Kidney (tissue), 14 donors: ENCODE measurements around the gene MPC2. TPM values are rescaled to one million over a fixed set of nuclear protein-coding genes. Genes with fewer than 3 reads are reported as not detected.

Source experiments
- DNase-seq, 5 donors: peaks; one replicate each; pipeline ENCODE4 v3.0.0-alpha.2; 2013 to 2020
- FAIRE-seq: peaks from 2 replicates; lab custom pipeline; 2012; peaks lifted over from hg19 to GRCh38; lab: Jason Lieb, UNC
- H3K27ac ChIP-seq, 2 donors: one replicate each; pipeline ENCODE4 v1.7.0; 2013; ENCODE audit warnings: low read depth in 2 of 2, low read length in 2 of 2, inconsistent platforms in 1 of 2
- H3K27me3 ChIP-seq: one replicate; pipeline ENCODE4 v1.7.1; 2013; ENCODE audit warnings: low read length, inconsistent platforms; ENCODE audit not compliant: control insufficient read depth, insufficient read depth
- H3K36me3 ChIP-seq, 3 donors: one replicate each; pipeline versions ENCODE4 v1.7.0 to v1.7.1; 2013; ENCODE audit warnings: low read length in 3 of 3, control low read depth in 1 of 3, inconsistent platforms in 1 of 3; ENCODE audit not compliant: insufficient read depth in 3 of 3, control insufficient read depth in 2 of 3
- H3K4me1 ChIP-seq, 3 donors: one replicate each; pipeline versions ENCODE4 v1.7.0 to v1.7.1; 2013; ENCODE audit warnings: low read length in 3 of 3, inconsistent platforms in 1 of 3, low read depth in 1 of 3; ENCODE audit not compliant: control insufficient read depth in 2 of 3, insufficient read depth in 2 of 3
- H3K4me3 ChIP-seq, 3 donors: one replicate each; pipeline versions ENCODE4 v1.7.0 to v1.8.1; 2013; ENCODE audit warnings: low read length in 3 of 3, control low read depth in 1 of 3, inconsistent platforms in 1 of 3
- H3K9ac ChIP-seq, 3 donors: one replicate each; pipeline versions ENCODE4 v1.7.0 to v1.7.1; 2013; ENCODE audit warnings: low read length in 3 of 3, control low read depth in 1 of 3, inconsistent platforms in 1 of 3
- H3K9me3 ChIP-seq, 3 donors: one replicate each; pipeline versions ENCODE4 v1.7.0 to v1.7.1; 2013; ENCODE audit warnings: low read length in 3 of 3, control low read depth in 1 of 3, inconsistent platforms in 1 of 3; ENCODE audit not compliant: control insufficient read depth in 2 of 3, insufficient read depth in 1 of 3
- intact Hi-C: fragments of 100-400 bp; cut with DNase I; formaldehyde crosslinking; loops from one replicate; pipeline ENCODE4 v1.11.1; 2022
- polyA plus RNA-seq: library from polyadenylated mRNA; stranded (reverse); fragments of 350-450 nt; fragmentation: Illumina TruSeq; extraction: RNeasy Lipid Tissue Mini Kit (QIAGEN cat#74804); gene quantifications from one replicate; pipeline ENCODE4 v1.2.3, GENCODE V29; 2014; ENCODE audit warnings: low read depth, low replicate concordance; ENCODE audit not compliant: insufficient read depth
- total RNA-seq: library from RNA; stranded (reverse); fragmentation: NEBNext Ultra II Directional; extraction: Animal tissue kit (Norgen Biotek cat#: 25700); gene quantifications from one replicate; pipeline ENCODE4 v1.2.1, GENCODE V29; 2021
- TF ChIP-seq, protein P1 (sequence below): IDR thresholded peaks from 3 replicates; pipeline ENCODE4 v1.5.1; 2012; ENCODE audit warnings: mild to moderate bottlenecking, moderate library complexity, borderline replicate concordance; ENCODE audit not compliant: insufficient read depth; ENCODE audit errors: extremely low read depth
- donor health status: control.
- donor health status: control.
- donor health status: control.
- donor health status: control.
- donor health status: control.
- donor health status: DM: yes; HTN: yes; CAD: no.
- donor health status: Normal renal cell carcinoma (clear cell type).

The MPC2 gene
- total and polyA plus RNA-seq, 2 donors from 2014 or later = 127 to 445 TPM

DNA sequence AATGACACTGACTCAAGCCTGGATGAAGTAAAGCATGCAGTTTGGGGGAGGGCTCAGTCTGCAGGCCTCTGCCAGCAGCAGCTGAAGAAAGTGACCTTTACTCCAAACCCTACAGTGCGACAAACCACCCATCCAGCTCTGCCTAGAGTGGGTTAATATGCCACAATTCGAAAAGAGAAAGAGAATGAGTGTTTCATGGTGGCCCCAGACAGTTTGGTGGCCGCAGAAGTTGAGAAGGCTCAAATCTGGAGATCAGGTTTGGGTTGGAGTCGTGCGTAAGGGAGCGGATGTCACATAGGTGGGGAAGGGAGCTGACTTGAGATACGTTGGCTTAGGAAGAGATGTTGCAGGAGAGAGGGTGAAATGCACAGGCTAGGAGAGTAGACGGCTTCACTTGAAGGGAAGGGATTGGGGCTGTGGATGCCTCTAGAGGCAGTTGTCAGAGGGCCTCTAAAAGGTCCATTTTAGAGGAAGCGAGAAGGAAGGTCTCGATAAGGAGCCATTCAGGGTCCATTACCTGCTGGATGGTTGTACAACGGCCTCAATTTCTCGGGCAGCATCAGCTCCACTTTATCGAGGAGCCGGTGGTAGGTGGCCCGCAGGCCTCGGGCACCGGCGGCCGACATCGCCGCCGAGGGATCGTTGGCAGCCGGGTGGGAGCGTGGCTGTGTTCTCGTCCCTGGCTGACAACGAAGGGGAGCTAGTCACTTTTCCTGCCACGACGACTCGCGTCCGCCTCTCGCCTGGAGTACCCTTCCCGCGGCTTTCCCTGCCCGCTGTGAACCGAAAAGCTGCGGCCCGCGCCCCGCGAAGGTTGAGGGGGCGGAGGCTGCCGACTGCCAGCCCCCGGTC, 1.4 kb downstream of the MPC2 start:
- Histone ChIP-seq H3K27me3 (no peaks in the 10 kb centered on the region), H3K9me3 (no peaks in the 10 kb centered on the region), H3K36me3 (no peaks in the 10 kb centered on the region), H3K4me3 (peak overlapping the region; percentile 86 to 99 (median 97)), H3K9ac (peak overlapping the region; percentile 95 to 99 (median 98)), H3K27ac (peak overlapping the region; percentile 87 to 99), H3K4me1 (peaks cover 0 to 4% (median 3%) of the 10 kb centered on the region in 3 donors)
- TF ChIP-seq, protein P1, sequence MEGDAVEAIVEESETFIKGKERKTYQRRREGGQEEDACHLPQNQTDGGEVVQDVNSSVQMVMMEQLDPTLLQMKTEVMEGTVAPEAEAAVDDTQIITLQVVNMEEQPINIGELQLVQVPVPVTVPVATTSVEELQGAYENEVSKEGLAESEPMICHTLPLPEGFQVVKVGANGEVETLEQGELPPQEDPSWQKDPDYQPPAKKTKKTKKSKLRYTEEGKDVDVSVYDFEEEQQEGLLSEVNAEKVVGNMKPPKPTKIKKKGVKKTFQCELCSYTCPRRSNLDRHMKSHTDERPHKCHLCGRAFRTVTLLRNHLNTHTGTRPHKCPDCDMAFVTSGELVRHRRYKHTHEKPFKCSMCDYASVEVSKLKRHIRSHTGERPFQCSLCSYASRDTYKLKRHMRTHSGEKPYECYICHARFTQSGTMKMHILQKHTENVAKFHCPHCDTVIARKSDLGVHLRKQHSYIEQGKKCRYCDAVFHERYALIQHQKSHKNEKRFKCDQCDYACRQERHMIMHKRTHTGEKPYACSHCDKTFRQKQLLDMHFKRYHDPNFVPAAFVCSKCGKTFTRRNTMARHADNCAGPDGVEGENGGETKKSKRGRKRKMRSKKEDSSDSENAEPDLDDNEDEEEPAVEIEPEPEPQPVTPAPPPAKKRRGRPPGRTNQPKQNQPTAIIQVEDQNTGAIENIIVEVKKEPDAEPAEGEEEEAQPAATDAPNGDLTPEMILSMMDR = no peak
- no peak for FAIRE-seq
- DNase-seq = peak in 4 of 5 donors; percentile 57 to 74 (median 70)
- intact Hi-C loops = no loop called here

DNA sequence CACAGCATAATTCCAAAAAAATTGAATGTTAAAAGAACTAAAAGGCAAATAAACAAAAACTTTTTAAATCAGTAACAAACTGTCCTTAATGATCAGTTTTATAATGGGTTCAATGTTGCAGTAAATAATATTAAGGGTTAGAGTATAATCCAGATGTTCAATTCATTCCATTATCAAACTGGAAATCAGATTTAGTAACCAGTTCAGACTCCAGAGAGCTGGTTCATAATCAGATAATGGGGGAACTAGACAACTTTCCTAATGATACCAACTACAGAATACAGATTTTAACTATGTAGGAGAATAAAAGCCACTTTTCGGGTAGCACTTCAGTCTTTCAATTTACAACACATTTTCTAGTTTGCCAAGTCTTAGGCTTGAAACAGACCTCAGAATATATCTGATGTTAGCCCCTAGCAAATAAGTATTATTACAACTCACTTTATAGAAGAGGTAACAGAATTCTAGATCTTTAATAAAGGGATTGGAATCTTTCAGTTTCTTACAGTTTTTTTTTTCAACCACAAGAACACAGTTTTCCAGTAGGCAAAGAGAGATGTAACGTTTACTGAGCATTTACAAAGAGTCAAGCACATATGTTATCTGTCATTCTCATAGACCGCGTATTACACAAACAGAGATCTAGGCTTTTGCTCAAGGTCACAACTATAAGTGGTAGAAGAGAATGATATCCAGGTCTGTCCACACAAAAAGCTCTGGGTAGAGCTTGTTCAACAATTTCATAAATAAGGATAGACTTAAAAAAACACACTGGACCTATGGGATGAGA, 2.3 kb downstream of the MPC2 start:
- peak overlapping the region; percentile 86 to 99 (median 97) for H3K4me3 ChIP-seq
- intact Hi-C loops = no loop called here
- no peaks in the 10 kb centered on the region for H3K27me3 ChIP-seq
- H3K36me3 ChIP-seq = no peaks in the 10 kb centered on the region
- H3K4me1 ChIP-seq = peaks cover 0 to 8% (median 4%) of the 10 kb centered on the region in 3 donors
- no peak for FAIRE-seq
- TF ChIP-seq, protein P1 = no peak
- DNase-seq = no peak
- no peaks in the 10 kb centered on the region for H3K9me3 ChIP-seq
- H3K9ac ChIP-seq = peak overlapping the region; percentile 95 to 99 (median 98)
- H3K27ac ChIP-seq = peak overlapping the region; percentile 87 to 99

DNA sequence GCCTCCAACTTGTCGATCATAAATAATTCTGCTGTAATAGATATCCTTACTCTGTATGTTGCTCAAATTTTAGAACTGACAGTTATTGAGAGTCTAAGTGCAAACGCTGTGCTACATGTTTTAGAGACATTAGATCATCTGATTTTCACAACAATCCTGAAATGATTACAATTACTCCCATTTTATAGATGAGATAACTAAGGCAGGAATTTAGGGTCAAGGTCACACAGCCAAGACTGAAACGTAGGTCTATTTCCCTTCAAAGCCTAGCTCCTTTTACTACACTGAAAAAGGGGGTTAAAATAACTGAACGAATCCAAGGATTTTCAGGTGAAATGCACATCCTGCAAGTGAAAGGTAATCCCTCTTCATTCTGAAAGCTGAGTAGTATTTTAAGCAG, 3.1 kb downstream of the MPC2 start:
- Histone ChIP-seq H3K9ac (peak overlapping the region in 2 of 3 donors; percentile 95 to 98), H3K27me3 (no peaks in the 10 kb centered on the region), H3K27ac (no peak overlapping the region), H3K4me3 (peak overlapping the region; percentile 46 to 99 (median 86)), H3K4me1 (peaks cover 0 to 8% (median 4%) of the 10 kb centered on the region in 3 donors), H3K9me3 (no peaks in the 10 kb centered on the region), H3K36me3 (no peaks in the 10 kb centered on the region)
- no peak for FAIRE-seq
- intact Hi-C loops = no loop called here
- TF ChIP-seq, protein P1 = no peak
- no peak for DNase-seq
